Coronary artery (tissue), 2 donors: ENCODE measurements around the gene HOXA11.

Experiments used
- DNase-seq: peaks from one replicate; pipeline ENCODE4 v3.0.0-alpha.2; 2017; ENCODE audit warnings: low spot score
- H3K27ac ChIP-seq, 2 donors: fragments of 200-600 bp; sonication (generic); one replicate each; pipeline ENCODE4 v1.5.1; 2016 to 2019
- H3K4me3 ChIP-seq: fragments of 200-600 bp; sonication (generic); 2 replicates; pipeline ENCODE4 v1.5.1; 2016; ENCODE audit warnings: mild to moderate bottlenecking, moderate library complexity
- TF ChIP-seq, protein P1 (sequence below): fragments of 200-600 bp; sonication (generic); IDR thresholded peaks from one replicate; pipeline ENCODE4 v1.5.1; 2019; ENCODE audit warnings: antibody characterized with exemption

Gene HOXA11

DNA sequence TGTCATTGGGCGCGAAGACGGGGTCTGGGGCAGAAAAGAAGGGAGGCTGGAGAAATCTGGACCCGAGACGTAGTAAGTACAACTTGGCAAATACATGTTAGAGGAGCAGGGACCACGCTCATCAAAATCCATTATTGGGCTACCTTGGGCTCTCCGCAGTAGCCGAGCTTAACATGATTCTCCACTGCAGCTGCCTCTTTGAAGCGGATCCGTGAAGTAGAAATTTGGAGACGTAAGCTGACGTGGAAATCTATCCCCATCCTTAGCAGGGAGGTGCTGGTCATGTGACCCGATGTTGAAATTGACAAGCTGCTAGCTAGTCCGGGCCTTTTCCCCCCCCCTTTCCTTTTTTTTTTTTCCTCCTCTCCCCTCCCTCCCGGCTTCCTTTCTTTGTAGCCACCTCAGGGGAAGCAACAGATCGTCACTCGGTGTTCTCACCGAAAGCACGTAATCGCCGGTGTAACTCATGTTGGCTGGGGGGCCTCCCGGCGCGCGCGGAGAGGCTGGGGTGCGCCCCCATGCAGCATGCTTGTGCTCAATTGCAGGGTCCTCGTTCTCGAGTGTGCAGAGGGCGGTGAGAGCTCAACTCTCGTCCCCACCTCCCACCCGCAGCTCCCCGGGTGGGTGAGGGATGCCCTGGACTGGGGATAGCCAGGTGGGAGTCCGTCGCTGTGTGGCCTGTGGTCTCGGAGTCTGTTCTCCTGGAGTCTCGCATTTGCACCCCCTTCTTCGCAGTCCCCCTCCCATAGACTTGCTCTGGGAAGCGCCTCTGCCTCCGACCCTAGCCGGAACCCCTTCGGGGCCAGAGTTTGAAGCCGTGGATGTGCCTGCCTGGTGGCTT is at the start of gene HOXA11:
HOXA11 (minus strand) TSS at position 220 of the 841 bp plus-strand sequence; CDS start at position 132, 88 bp downstream.
- peak; percentile 65 for DNase-seq
- peak within 1 kb of the TSS; percentile 58 for H3K4me3 ChIP-seq
- H3K27ac ChIP-seq = no peak within 1 kb of the TSS
- TF ChIP-seq, protein P1, sequence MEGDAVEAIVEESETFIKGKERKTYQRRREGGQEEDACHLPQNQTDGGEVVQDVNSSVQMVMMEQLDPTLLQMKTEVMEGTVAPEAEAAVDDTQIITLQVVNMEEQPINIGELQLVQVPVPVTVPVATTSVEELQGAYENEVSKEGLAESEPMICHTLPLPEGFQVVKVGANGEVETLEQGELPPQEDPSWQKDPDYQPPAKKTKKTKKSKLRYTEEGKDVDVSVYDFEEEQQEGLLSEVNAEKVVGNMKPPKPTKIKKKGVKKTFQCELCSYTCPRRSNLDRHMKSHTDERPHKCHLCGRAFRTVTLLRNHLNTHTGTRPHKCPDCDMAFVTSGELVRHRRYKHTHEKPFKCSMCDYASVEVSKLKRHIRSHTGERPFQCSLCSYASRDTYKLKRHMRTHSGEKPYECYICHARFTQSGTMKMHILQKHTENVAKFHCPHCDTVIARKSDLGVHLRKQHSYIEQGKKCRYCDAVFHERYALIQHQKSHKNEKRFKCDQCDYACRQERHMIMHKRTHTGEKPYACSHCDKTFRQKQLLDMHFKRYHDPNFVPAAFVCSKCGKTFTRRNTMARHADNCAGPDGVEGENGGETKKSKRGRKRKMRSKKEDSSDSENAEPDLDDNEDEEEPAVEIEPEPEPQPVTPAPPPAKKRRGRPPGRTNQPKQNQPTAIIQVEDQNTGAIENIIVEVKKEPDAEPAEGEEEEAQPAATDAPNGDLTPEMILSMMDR = no peak

DNA sequence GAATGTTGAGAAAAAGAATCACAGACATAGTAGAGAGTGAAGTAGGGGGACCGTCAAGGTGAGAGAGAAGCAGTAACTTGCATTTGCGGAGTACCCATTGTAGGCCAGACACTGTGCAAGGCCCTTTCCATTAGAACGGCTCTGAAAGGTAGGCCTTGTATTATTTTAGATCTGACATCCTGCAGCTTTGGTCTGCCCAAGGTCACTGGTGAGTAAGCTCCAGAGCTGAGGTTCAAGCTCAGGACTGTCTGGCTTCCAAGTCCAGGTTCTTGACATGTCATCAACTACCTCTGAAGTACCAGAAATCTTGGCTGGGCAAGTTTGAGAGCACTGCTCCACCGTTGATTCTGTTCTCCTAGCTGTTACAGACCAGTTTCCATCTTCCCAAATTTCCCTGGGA is 44.4 kb upstream of the HOXA11 start:
- Histone ChIP-seq H3K4me3 (no peak overlapping the region), H3K27ac (no peak overlapping the region)
- DNase-seq = peak; percentile 33
- TF ChIP-seq, protein P1 = no peak

- TF ChIP-seq, protein P1 = no peak
- peak; percentile 40 for DNase-seq
- no peak overlapping the region for H3K4me3 ChIP-seq
- H3K27ac ChIP-seq = no peak overlapping the region
Measured at GRCh38 chr7:27224983-27225934, 40.2 kb upstream of the HOXA11 start.

DNA sequence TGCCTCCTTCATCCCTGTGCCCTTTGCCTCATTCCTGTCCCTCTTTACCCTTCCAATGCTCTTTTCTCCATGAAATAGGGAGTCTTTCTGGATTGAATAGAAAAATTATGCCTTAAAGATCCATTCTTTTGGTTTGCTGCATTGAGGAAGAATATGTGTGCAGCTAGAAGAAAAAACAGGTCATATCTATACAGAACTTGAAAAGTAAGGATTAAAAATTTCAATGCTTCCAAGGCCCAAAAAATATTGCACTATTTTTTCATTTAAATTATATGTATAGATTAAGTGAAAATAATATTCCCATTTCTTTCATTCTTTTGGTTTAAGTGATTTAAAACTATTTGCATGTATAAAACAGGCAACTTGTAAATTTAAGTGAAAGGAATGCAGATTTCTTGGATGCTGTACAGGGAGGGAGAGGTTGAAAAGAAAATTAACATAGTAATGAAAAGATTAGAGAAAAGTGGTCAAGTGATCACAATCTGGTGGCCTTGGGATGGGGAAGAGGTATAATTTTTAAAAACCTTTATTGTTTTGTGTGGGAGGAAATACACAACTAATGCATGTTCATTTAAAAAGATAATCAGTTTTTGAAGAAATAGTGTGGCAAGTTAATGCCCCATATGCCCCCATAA is 39.0 kb upstream of the HOXA11 start:
- no peak overlapping the region for H3K27ac ChIP-seq
- TF ChIP-seq, protein P1 = no peak
- no peak overlapping the region for H3K4me3 ChIP-seq
- no peak for DNase-seq

GRCh38 chr7:27221201-27221797 is 36.3 kb upstream of the HOXA11 start:
- TF ChIP-seq, protein P1 = no peak
- H3K4me3 ChIP-seq = no peak overlapping the region
- H3K27ac ChIP-seq = no peak overlapping the region
- no peak for DNase-seq

- peak overlapping the region; percentile 0 for H3K4me3 ChIP-seq
- TF ChIP-seq, protein P1 = no peak
- peak; percentile 26 for DNase-seq
Measured at GRCh38 chr7:27220440-27220955, 35.5 kb upstream of the HOXA11 start.

More at GRCh38 chr7:27220440-27220955, 35.5 kb upstream of the HOXA11 start:
- H3K27ac ChIP-seq = no peak overlapping the region
